Liver (tissue), 3 donors: ENCODE measurements around the gene ATF4.

Source experiments
- TAF1 ChIP-seq: conservative IDR thresholded peaks from 2 replicates; pipeline ENCODE4 v1.6.1; 2016; ENCODE audit warnings: antibody characterized with exemption, mild to moderate bottlenecking
- TF ChIP-seq, protein P1 (sequence below): fragments of 150-350 bp; IDR thresholded peaks from 2 replicates; pipeline ENCODE4 v1.5.1; 2017; ENCODE audit warnings: improper control_type of control experiment, low read depth, low read length; ENCODE audit not compliant: missing input control
- donor health status: healthy.
- donor health status: healthy.

- no peak for TF ChIP-seq TAF1
- TF ChIP-seq, protein P1, sequence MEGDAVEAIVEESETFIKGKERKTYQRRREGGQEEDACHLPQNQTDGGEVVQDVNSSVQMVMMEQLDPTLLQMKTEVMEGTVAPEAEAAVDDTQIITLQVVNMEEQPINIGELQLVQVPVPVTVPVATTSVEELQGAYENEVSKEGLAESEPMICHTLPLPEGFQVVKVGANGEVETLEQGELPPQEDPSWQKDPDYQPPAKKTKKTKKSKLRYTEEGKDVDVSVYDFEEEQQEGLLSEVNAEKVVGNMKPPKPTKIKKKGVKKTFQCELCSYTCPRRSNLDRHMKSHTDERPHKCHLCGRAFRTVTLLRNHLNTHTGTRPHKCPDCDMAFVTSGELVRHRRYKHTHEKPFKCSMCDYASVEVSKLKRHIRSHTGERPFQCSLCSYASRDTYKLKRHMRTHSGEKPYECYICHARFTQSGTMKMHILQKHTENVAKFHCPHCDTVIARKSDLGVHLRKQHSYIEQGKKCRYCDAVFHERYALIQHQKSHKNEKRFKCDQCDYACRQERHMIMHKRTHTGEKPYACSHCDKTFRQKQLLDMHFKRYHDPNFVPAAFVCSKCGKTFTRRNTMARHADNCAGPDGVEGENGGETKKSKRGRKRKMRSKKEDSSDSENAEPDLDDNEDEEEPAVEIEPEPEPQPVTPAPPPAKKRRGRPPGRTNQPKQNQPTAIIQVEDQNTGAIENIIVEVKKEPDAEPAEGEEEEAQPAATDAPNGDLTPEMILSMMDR: no peak
Observed at GRCh38 chr22:39525658-39525975, 5.3 kb downstream of the ATF4 start.
